ENCODE results near the gene ZNF865. TPM values are rescaled to one million over a fixed set of nuclear protein-coding genes. Genes with fewer than 3 reads are reported as not detected.
"Not testable (repeated sequence)": the region's sequence is repeated elsewhere in the genome, so short reads cannot be mapped to it uniquely, and the experiment has no call there.

ZNF865 gene
- 10 to 100 TPM in 3 of 4 donors, 1 to 10 TPM in 1; 8.6 to 18.9 (median 14.3) TPM for total RNA-seq

GRCh38 chr19:55605637-55606470 is at the start of gene ZNF865:
TSS of gene ZNF865 (plus strand) at chr19:55605647. CDS start at chr19:55613619, 7,972 bp downstream.
- Histone ChIP-seq H3K36me3 (peaks cover 0 to 19% (median 0%) of the 10 kb centered on the region in 3 donors), H3K27ac (peak within 1 kb of the TSS; percentile 90 to 99 (median 96)), H3K27me3 (no peaks in the 10 kb centered on the region), H3K4me3 (peak within 1 kb of the TSS; percentile 68 to 98 (median 92)), H3K4me1 (peaks cover 0 to 38% (median 12%) of the 10 kb centered on the region in 4 donors), H3K9me3 (no peaks in the 10 kb centered on the region)
- TF ChIP-seq, protein P1, sequence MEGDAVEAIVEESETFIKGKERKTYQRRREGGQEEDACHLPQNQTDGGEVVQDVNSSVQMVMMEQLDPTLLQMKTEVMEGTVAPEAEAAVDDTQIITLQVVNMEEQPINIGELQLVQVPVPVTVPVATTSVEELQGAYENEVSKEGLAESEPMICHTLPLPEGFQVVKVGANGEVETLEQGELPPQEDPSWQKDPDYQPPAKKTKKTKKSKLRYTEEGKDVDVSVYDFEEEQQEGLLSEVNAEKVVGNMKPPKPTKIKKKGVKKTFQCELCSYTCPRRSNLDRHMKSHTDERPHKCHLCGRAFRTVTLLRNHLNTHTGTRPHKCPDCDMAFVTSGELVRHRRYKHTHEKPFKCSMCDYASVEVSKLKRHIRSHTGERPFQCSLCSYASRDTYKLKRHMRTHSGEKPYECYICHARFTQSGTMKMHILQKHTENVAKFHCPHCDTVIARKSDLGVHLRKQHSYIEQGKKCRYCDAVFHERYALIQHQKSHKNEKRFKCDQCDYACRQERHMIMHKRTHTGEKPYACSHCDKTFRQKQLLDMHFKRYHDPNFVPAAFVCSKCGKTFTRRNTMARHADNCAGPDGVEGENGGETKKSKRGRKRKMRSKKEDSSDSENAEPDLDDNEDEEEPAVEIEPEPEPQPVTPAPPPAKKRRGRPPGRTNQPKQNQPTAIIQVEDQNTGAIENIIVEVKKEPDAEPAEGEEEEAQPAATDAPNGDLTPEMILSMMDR (IDR thresholded peaks at IDR 0.05): peak; percentile 21 to 80 (median 72)
- TF ChIP-seq POLR2A (IDR thresholded peaks at IDR 0.05): peak in 1 of 2 donors; percentile 15
- peak; percentile 75 to 88 (median 78) for DNase-seq

- DNase-seq: no peak
- H3K27me3 ChIP-seq: no peaks in the 10 kb centered on the region
- H3K4me3 ChIP-seq: no peak overlapping the region
- peaks cover 0 to 4% (median 0%) of the 10 kb centered on the region in 4 donors for H3K9me3 ChIP-seq
- no peaks in the 10 kb centered on the region for H3K36me3 ChIP-seq
- no peak overlapping the region for H3K27ac ChIP-seq
- no peaks in the 10 kb centered on the region for H3K4me1 ChIP-seq
- TF ChIP-seq, protein P1 (IDR thresholded peaks at IDR 0.05): no peak
- no peak for TF ChIP-seq POLR2A (IDR thresholded peaks at IDR 0.05)
These were observed 45.8 kb upstream of the ZNF865 start for GRCh38 chr19:55559684-55560083.

DNA sequence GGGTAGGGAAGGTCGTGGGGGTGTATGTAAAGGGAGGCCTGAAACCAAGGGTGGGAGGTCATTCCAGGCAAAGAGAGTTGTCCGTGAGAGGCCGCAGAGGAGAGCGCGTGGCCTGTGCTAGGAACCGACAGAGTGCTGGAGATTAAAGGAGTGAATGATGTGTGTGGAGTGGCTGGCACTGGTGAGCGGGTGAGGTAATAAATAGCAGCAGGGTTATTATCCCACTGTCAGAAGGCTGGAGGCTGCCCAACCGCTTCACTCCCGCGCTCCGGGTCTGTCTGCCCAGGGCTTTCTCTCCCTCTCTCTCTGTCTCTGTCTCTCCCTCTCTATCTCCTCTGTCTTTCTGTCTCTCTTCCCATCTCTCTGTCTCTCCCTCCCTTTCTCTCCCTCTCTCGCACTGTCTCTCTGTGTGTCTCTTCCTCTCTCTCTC is 42.2 kb upstream of the ZNF865 start:
- DNase-seq: peak in 1 of 3 donors; percentile 61
- Histone ChIP-seq H3K4me1 (no peaks in the 10 kb centered on the region), H3K27ac (no peak overlapping the region), H3K36me3 (no peaks in the 10 kb centered on the region), H3K27me3 (no peaks in the 10 kb centered on the region), H3K9me3 (peaks cover 0 to 4% (median 0%) of the 10 kb centered on the region in 4 donors), H3K4me3 (no peak overlapping the region)
- TF ChIP-seq POLR2A (IDR thresholded peaks at IDR 0.05): peak in 1 of 2 donors; percentile 26
- TF ChIP-seq, protein P1 (IDR thresholded peaks at IDR 0.05): no peak

DNA sequence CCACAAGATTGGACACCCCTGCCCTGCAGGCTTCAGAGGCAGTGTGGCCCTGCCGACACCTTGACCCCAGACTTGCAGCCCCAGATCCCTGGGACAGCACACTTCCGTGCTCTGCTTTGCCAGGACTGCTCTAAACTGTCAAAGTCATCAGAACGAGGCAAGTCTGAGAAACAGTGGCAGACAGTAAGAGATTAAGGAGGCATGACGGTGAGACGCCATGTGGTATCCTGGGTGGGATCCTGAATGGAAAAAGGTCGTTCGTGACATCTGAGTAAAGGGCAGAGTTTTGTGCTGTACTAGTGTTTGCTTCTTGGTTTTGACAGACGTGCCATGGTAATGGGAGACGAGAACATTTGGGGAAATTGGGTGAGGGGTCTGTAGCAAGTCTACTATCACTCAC is 38.6 kb upstream of the ZNF865 start:
- Histone ChIP-seq H3K36me3 (no peaks in the 10 kb centered on the region), H3K9me3 (no peaks in the 10 kb centered on the region), H3K27me3 (no peaks in the 10 kb centered on the region), H3K4me1 (no peaks in the 10 kb centered on the region), H3K4me3 (no peak overlapping the region), H3K27ac (no peak overlapping the region)
- TF ChIP-seq, protein P1 (IDR thresholded peaks at IDR 0.05): no peak
- no peak for TF ChIP-seq POLR2A (IDR thresholded peaks at IDR 0.05)
- DNase-seq: no peak

DNA sequence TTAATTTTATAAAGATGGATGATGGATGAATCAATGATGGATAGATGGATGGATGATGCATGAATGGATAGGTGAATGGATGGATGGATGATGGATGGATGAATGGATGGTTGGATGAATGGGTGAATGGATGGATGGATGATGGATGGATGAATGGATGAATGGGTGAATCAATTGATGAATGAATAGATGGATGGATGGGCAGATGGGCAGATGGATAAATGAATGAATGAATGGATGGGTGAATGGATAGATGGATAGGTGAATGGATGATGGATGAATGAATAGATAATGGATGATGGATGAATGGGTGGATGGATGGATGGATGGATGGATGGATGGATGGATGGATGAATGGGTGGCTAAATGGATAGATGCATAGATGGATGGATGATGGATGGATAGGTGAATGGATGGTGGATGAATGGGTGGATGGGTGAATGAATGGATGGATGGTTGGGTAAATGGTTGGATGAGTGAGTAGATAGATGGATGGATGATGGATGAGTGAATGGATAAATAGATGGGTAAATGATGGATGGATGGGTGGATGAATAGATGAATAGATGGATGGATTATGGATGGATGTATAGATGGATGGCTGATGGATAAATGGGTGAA is 37.6 kb upstream of the ZNF865 start:
- TF ChIP-seq POLR2A (IDR thresholded peaks at IDR 0.05): no peak
- TF ChIP-seq, protein P1 (IDR thresholded peaks at IDR 0.05): no peak
- no peak for DNase-seq

GRCh38 chr19:55569477-55569876 is 36.0 kb upstream of the ZNF865 start:
- not testable (repeated sequence) for DNase-seq, H3K27ac ChIP-seq, H3K4me3 ChIP-seq, H3K27me3 ChIP-seq, H3K9me3 ChIP-seq, H3K36me3 ChIP-seq, H3K4me1 ChIP-seq

More for the DNA sequence above, 37.6 kb upstream of the ZNF865 start:
- Histone ChIP-seq H3K4me1 (no peaks in the 10 kb centered on the region), H3K27ac (no peak overlapping the region), H3K4me3 (no peak overlapping the region), H3K36me3 (no peaks in the 10 kb centered on the region), H3K9me3 (no peaks in the 10 kb centered on the region), H3K27me3 (no peaks in the 10 kb centered on the region)

DNA sequence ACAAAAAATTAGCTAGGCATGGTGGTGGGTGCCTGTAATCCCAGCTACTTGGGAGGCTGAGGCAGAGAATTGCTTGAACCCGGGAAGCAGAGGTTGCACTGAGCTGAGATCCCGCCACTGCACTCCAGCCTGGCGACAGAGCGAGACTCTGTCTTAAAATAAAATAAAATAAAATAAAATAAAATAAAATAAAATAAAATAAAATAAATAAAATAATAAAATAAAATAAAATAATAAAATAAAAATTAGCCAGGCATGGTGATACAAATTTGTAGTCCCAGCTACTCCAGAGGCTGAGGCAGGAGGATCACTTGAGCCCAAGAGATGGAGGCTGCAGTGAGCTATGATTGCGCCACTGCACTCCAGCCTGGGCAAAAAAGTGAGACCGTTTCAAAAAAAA is 31.5 kb upstream of the ZNF865 start:
- not testable (repeated sequence) for H3K9me3 ChIP-seq, H3K27me3 ChIP-seq, H3K4me3 ChIP-seq, H3K27ac ChIP-seq, DNase-seq, H3K4me1 ChIP-seq
- peaks cover 0 to 19% (median 0%) of the 10 kb centered on the region in 3 donors for H3K36me3 ChIP-seq

Measured in Peyer's patch (tissue), 4 donors.